ACHN (cell line): ENCODE data around the gene PRSS22.

Source experiments
- DNase-seq: peaks from one replicate; pipeline ENCODE4 v3.0.0-alpha.2; 2015
- in situ Hi-C: cut with HindIII; loops from 2 replicates; pipeline ENCODE4 v1.10.0; 2017; ENCODE audit warnings: low sequenced_read_pairs, low pct_ligation_motif_present, low pct_unique_long_range_greater_than_20kb

PRSS22 gene

GRCh38 chr16:2820836-2821486 lies 37.0 kb downstream of the PRSS22 start:
- no peak for DNase-seq
- in situ Hi-C loops = no loop called here

GRCh38 chr16:2819939-2820835 lies 37.8 kb downstream of the PRSS22 start:
- in situ Hi-C loops = no loop called here
- DNase-seq = no peak

GRCh38 chr16:2819179-2819938 lies 38.6 kb downstream of the PRSS22 start:
- DNase-seq = no peak

GRCh38 chr16:2818272-2818876 lies 39.6 kb downstream of the PRSS22 start:
- DNase-seq = no peak
- in situ Hi-C loops = no loop called here

More at GRCh38 chr16:2819179-2819938, 38.6 kb downstream of the PRSS22 start:
- in situ Hi-C loops = no loop called here

GRCh38 chr16:2817340-2818271 lies 40.4 kb downstream of the PRSS22 start:
- no peak for DNase-seq
- in situ Hi-C loops = no loop called here

GRCh38 chr16:2816751-2817339 lies 41.1 kb downstream of the PRSS22 start, which contains the start of gene PRSS21:
TSS of gene PRSS21 (plus strand) at chr16:2817237. CDS start at chr16:2817269, 32 bp downstream.
- in situ Hi-C loops = no loop called here
- DNase-seq = no peak

GRCh38 chr16:2815299-2815771 lies 42.6 kb downstream of the PRSS22 start:
- DNase-seq = no peak
- in situ Hi-C loops = no loop called here

- in situ Hi-C loops = no loop called here
- no peak for DNase-seq
Measured at GRCh38 chr16:2814551-2815298, 43.2 kb downstream of the PRSS22 start.

GRCh38 chr16:2813771-2814221 lies 44.2 kb downstream of the PRSS22 start:
- in situ Hi-C loops = no loop called here
- no peak for DNase-seq

GRCh38 chr16:2811703-2812471 lies 46.1 kb downstream of the PRSS22 start:
- in situ Hi-C loops = no loop called here
- DNase-seq = no peak

GRCh38 chr16:2810651-2811050 lies 47.3 kb downstream of the PRSS22 start:
- in situ Hi-C loops = no loop called here
- no peak for DNase-seq

- no peak for DNase-seq
- in situ Hi-C loops = no loop called here
Measured at GRCh38 chr16:2809149-2809760, 48.7 kb downstream of the PRSS22 start.

- in situ Hi-C loops = no loop called here
- no peak for DNase-seq
Measured at GRCh38 chr16:2808181-2808580, 49.8 kb downstream of the PRSS22 start.

GRCh38 chr16:2806286-2806685 lies 51.7 kb downstream of the PRSS22 start:
- DNase-seq = no peak
- in situ Hi-C loops = no loop called here

GRCh38 chr16:2804728-2805127 lies 53.2 kb downstream of the PRSS22 start:
- no peak for DNase-seq
- in situ Hi-C loops = no loop called here
